CD8-positive, alpha-beta memory T cell (primary cell): ENCODE data around the gene SESN2. TPM values are rescaled to one million over a fixed set of nuclear protein-coding genes. Genes with fewer than 3 reads are reported as not detected.
A peak's percentile ranks its signal among the peaks of the same experiment; 100 is the strongest.

Experiments used
- CTCF ChIA-PET: fragments of 350-600 bp; sonication (Branson Sonifier 250); formaldehyde crosslinking; loops from one replicate; lab custom pipeline; 2021; ENCODE audit warnings: antibody characterized with exemption; lab: Charles Lee
- POLR2A ChIA-PET: fragments of 350-600 bp; sonication (Branson Sonifier 250); formaldehyde crosslinking; loops from one replicate; lab custom pipeline; 2021; ENCODE audit warnings: antibody characterized with exemption; lab: Charles Lee
- DNase-seq, 5 donors: peaks; one replicate each; pipeline versions ENCODE4 v3.0.0 to v3.0.0-alpha.2; 2020 to 2022; ENCODE audit warnings: mixed read lengths in 1 of 5
- H3K27ac ChIP-seq: one replicate; pipeline ENCODE4 v1.7.0; 2013; ENCODE audit warnings: low read depth, mild to moderate bottlenecking, low read length, moderate library complexity
- H3K27me3 ChIP-seq: 2 replicates; pipeline ENCODE4 v1.7.0; 2013; ENCODE audit warnings: low read length, mild to moderate bottlenecking; ENCODE audit not compliant: insufficient read depth, poor library complexity, severe bottlenecking
- H3K36me3 ChIP-seq: 2 replicates; pipeline ENCODE4 v1.7.0; 2013; ENCODE audit warnings: mild to moderate bottlenecking, low read length, moderate library complexity; ENCODE audit not compliant: insufficient read depth
- H3K4me1 ChIP-seq: 2 replicates; pipeline ENCODE4 v1.7.0; 2013; ENCODE audit warnings: mild to moderate bottlenecking, low read length, moderate library complexity; ENCODE audit not compliant: insufficient read depth
- H3K4me3 ChIP-seq: 2 replicates; pipeline ENCODE4 v1.7.0; 2013; ENCODE audit warnings: mild to moderate bottlenecking, low read length
- H3K9me3 ChIP-seq: 2 replicates; pipeline ENCODE4 v1.7.0; 2013; ENCODE audit warnings: mild to moderate bottlenecking, low read length
- H3K27ac Mint-ChIP-seq, 8 donors: one replicate each; pipeline ENCODE4 v1.8.0; 2020 to 2021; ENCODE audit warnings: mixed read lengths in 8 of 8, mild to moderate bottlenecking in 6 of 8, inconsistent platforms in 3 of 8, moderate library complexity in 3 of 8
- H3K27me3 Mint-ChIP-seq, 2 donors: one replicate each; pipeline ENCODE4 v1.8.0; 2020 to 2021; ENCODE audit warnings: mixed read lengths in 2 of 2, mild to moderate bottlenecking in 1 of 2, moderate library complexity in 1 of 2
- H3K36me3 Mint-ChIP-seq, 3 donors: one replicate each; pipeline ENCODE4 v1.8.0; 2020 to 2021; ENCODE audit warnings: mixed read lengths in 3 of 3, inconsistent platforms in 1 of 3, mild to moderate bottlenecking in 1 of 3
- H3K4me1 Mint-ChIP-seq, 3 donors: one replicate each; pipeline ENCODE4 v1.8.0; 2020 to 2021; ENCODE audit warnings: mixed read lengths in 3 of 3, inconsistent platforms in 1 of 3, mild to moderate bottlenecking in 1 of 3
- H3K4me3 Mint-ChIP-seq, 7 donors: one replicate each; pipeline ENCODE4 v1.8.0; 2020 to 2021; ENCODE audit warnings: mixed read lengths in 7 of 7, mild to moderate bottlenecking in 6 of 7, moderate library complexity in 4 of 7, inconsistent platforms in 2 of 7
- H3K9me3 Mint-ChIP-seq, 5 donors: one replicate each; pipeline ENCODE4 v1.8.0; 2020 to 2022; ENCODE audit warnings: mixed read lengths in 5 of 5, mild to moderate bottlenecking in 3 of 5, moderate library complexity in 2 of 5, inconsistent platforms in 1 of 5
- polyA plus RNA-seq: library from polyadenylated mRNA; unstranded; fragments of 300-500 nt; fragmentation: Illumina TruSeq; gene quantifications from one replicate; pipeline ENCODE4 v1.2.3, GENCODE V29; 2021
- total RNA-seq, 2 experiments: library from RNA; stranded (reverse); gene quantifications; one replicate each; pipeline ENCODE4 v1.2.3, GENCODE V29; 2021

SESN2 gene, protein sequence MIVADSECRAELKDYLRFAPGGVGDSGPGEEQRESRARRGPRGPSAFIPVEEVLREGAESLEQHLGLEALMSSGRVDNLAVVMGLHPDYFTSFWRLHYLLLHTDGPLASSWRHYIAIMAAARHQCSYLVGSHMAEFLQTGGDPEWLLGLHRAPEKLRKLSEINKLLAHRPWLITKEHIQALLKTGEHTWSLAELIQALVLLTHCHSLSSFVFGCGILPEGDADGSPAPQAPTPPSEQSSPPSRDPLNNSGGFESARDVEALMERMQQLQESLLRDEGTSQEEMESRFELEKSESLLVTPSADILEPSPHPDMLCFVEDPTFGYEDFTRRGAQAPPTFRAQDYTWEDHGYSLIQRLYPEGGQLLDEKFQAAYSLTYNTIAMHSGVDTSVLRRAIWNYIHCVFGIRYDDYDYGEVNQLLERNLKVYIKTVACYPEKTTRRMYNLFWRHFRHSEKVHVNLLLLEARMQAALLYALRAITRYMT
- total RNA-seq (10 to 100 TPM; 19.0 to 19.8 TPM), polyA plus RNA-seq (13.1 TPM)

DNA sequence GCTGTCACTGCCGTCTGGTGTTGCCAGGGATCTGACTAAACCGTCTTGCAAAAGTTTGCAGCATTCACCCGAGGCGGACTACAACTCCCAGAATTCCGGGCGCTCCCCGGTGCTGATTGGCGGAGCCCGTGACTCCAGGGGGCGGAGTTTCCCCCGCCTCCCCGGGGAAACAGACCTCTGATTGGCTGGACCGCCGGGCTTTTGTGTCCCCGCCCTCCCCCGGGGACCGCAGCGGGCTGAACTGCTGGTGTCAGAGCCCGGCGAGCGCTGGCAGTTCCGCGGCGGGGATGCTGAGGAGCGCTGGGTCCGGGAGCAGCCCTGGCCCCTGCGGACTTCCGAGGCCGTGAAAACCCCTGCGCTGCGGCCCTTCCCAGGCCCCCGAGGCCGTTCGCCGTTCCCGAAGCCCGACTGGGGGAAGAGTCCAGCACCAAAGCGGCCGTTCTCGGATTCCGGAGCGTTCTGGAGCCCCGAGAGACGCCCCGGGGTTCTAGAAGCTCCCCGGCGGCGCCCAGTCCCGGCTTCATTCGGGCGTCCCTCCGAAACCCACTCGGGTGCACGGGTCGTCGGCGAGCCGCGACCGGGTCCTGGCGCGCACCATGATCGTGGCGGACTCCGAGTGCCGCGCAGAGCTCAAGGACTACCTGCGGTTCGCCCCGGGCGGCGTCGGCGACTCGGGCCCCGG, at the start of gene SESN2:
Gene SESN2, plus strand, starts transcription at position 267 of the 682 bp plus-strand sequence. Its CDS starts 330 bp downstream, at position 597.
- Mint-ChIP-seq H3K4me1 (peaks cover 44 to 56% (median 56%) of the 10 kb centered on the region in 3 donors), H3K36me3 (peaks cover 0 to 1% (median 0%) of the 10 kb centered on the region in 3 donors), H3K27me3 (peaks cover 0 to 1% of the 10 kb centered on the region in 2 donors), H3K27ac (peak within 1 kb of the TSS; percentile 19 to 85 (median 72)), H3K4me3 (peak within 1 kb of the TSS; percentile 80 to 88 (median 84)), H3K9me3 (no peaks in the 10 kb centered on the region)
- POLR2A ChIA-PET, result interaction anchor here (0.6 to 2.7 kb wide), 5 partner anchors 11 to 696 kb away, joined by 3 to 23 read pairs (median 6); partner anchors contain the start of gene MED18
- Histone ChIP-seq H3K4me3 (peak within 1 kb of the TSS; percentile 84), H3K4me1 (peaks cover 50% of the 10 kb centered on the region), H3K27me3 (no peaks in the 10 kb centered on the region), H3K36me3 (no peaks in the 10 kb centered on the region), H3K27ac (peak within 1 kb of the TSS; percentile 81), H3K9me3 (no peaks in the 10 kb centered on the region)
- peak; percentile 98 to 99 (median 99) for DNase-seq
- CTCF ChIA-PET, result interaction anchor here (4.5 kb wide), 1 partner anchor 11 kb away, joined by 37 read pairs; no protein-coding TSS in a partner anchor

DNA sequence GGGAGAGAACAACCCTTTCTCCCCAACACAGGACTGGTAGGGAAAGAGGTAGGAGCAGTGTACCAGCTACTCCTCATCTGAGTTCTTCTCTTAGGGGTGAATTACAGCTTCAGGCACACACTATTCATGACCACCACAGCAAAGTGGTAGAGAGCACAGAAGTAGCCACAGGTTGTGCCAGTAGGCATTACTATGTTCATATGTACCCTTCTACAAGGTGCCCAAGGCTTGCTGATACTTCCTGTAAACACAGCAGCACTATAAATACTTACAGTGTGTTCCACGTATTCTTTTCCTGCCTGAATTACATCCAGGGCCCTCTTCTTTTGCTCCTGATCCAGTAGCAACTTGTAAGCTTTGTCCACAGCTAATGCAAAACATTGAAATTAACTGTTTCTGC, 49.6 kb upstream of the SESN2 start:
- no peaks in the 10 kb centered on the region for H3K9me3 Mint-ChIP-seq
- no peak for DNase-seq
- peaks cover 8 to 13% (median 12%) of the 10 kb centered on the region in 3 donors for H3K4me1 Mint-ChIP-seq
- H3K4me3 ChIP-seq, result no peak overlapping the region
- peaks cover 0 to 59% (median 10%) of the 10 kb centered on the region in 3 donors for H3K36me3 Mint-ChIP-seq
- ChIA-PET CTCF (interaction anchor here (0.8 to 7.4 kb wide), 7 partner anchors 8 to 134 kb away, joined by 3 to 49 read pairs (median 3); no protein-coding TSS in a partner anchor), POLR2A (no interaction called here)
- H3K27me3 ChIP-seq, result no peaks in the 10 kb centered on the region
- H3K4me3 Mint-ChIP-seq, result no peak overlapping the region
- H3K27ac ChIP-seq, result no peak overlapping the region
- H3K36me3 ChIP-seq, result peaks cover 33% of the 10 kb centered on the region
- no peaks in the 10 kb centered on the region for H3K9me3 ChIP-seq
- H3K4me1 ChIP-seq, result no peaks in the 10 kb centered on the region
- H3K27me3 Mint-ChIP-seq, result no peaks in the 10 kb centered on the region
- no peak overlapping the region for H3K27ac Mint-ChIP-seq

DNA sequence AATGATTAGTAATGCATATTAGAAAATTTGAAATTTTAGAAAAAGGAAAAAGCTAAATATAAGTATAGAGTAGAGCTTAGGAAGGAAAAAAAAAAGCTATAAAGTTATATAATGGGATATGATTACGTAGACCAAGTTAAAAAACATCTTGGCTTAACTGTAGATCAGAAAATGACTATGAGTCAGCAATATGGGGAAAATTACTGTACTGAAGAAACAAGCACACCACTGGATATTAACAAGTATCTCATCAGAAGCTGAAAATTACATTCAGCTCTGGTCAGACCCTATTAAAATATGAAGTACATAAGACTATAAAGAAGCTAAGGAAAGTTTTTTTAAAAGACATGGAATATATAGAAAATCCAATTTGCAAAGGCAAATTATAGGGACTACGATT, 46.0 kb upstream of the SESN2 start:
- Histone ChIP-seq H3K27ac (no peak overlapping the region), H3K27me3 (no peaks in the 10 kb centered on the region), H3K36me3 (peaks cover 21% of the 10 kb centered on the region), H3K9me3 (no peaks in the 10 kb centered on the region), H3K4me3 (no peak overlapping the region), H3K4me1 (no peaks in the 10 kb centered on the region)
- ChIA-PET POLR2A (no interaction called here), CTCF (interaction anchor here (0.8 to 2.1 kb wide), 3 partner anchors 35 to 122 kb away, joined by 3 to 10 read pairs (median 4); no protein-coding TSS in a partner anchor)
- Mint-ChIP-seq H3K4me1 (peaks cover 7 to 12% (median 11%) of the 10 kb centered on the region in 3 donors), H3K27me3 (no peaks in the 10 kb centered on the region), H3K27ac (no peak overlapping the region), H3K36me3 (peaks cover 0 to 62% (median 4%) of the 10 kb centered on the region in 3 donors), H3K9me3 (no peaks in the 10 kb centered on the region), H3K4me3 (no peak overlapping the region)
- DNase-seq, result no peak

DNA sequence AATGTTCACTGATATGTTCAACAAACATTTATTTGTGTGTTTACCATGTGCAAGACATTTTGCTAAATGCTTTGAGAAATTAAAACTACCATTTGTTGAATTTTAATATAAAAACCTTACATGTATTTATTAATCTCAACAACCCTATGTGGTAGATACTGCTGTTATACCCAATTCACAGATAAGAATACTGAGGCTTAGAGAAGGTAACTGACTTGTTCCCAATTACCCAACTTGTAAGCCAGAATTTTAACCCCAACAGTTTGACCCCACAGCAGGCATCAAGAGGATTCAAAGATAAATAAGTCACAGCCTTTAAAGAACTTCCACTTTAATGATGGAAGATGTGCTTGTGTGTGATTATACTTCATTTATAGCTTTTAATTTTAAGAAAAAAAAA, 30.2 kb upstream of the SESN2 start:
- POLR2A ChIA-PET, result no interaction called here
- peaks cover 27% of the 10 kb centered on the region for H3K36me3 ChIP-seq

DNA sequence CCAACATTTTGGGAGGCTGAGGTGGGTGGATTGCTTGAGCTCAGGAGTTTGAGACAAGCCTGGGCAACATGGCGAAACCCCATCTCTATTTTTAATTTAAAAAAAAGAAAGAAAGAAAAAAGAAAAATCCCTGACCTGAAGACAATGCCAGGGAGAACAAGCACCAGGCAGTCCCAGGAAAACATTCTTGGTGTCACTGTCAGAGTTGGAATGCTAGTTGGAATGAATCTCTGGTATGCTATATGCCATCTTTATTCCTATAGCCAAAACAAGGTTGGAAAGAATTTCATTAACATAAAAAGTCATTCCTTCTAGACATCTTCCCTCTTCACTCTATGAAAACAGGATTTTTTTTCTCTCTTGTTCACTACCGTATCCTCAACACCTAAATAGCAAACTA, 29.3 kb upstream of the SESN2 start:
- no peak overlapping the region for H3K27ac ChIP-seq
- Mint-ChIP-seq H3K4me1 (peaks cover 27 to 55% (median 52%) of the 10 kb centered on the region in 3 donors), H3K4me3 (peak overlapping the region in 2 of 7 donors; percentile 32 to 97), H3K27ac (peak overlapping the region in 4 of 8 donors; percentile 22 to 63 (median 35)), H3K36me3 (peaks cover 10 to 54% (median 11%) of the 10 kb centered on the region in 3 donors), H3K27me3 (no peaks in the 10 kb centered on the region), H3K9me3 (no peaks in the 10 kb centered on the region)
- CTCF ChIA-PET, result no interaction called here
- H3K9me3 ChIP-seq, result no peaks in the 10 kb centered on the region
- POLR2A ChIA-PET, result no interaction called here
- H3K36me3 ChIP-seq, result peaks cover 22% of the 10 kb centered on the region
- no peak for DNase-seq
- no peaks in the 10 kb centered on the region for H3K27me3 ChIP-seq
- H3K4me1 ChIP-seq, result peaks cover 24% of the 10 kb centered on the region
- H3K4me3 ChIP-seq, result no peak overlapping the region

More for the DNA sequence above, 30.2 kb upstream of the SESN2 start:
- Histone ChIP-seq H3K4me1 (peaks cover 24% of the 10 kb centered on the region), H3K4me3 (no peak overlapping the region), H3K27ac (no peak overlapping the region), H3K27me3 (no peaks in the 10 kb centered on the region), H3K9me3 (no peaks in the 10 kb centered on the region)
- no peak overlapping the region for H3K4me3 Mint-ChIP-seq
- CTCF ChIA-PET, result no interaction called here
- H3K4me1 Mint-ChIP-seq, result peaks cover 26 to 55% (median 50%) of the 10 kb centered on the region in 3 donors
- H3K36me3 Mint-ChIP-seq, result peaks cover 10 to 62% (median 11%) of the 10 kb centered on the region in 3 donors
- no peak for DNase-seq
- no peaks in the 10 kb centered on the region for H3K9me3 Mint-ChIP-seq
- no peak overlapping the region for H3K27ac Mint-ChIP-seq
- no peaks in the 10 kb centered on the region for H3K27me3 Mint-ChIP-seq

DNA sequence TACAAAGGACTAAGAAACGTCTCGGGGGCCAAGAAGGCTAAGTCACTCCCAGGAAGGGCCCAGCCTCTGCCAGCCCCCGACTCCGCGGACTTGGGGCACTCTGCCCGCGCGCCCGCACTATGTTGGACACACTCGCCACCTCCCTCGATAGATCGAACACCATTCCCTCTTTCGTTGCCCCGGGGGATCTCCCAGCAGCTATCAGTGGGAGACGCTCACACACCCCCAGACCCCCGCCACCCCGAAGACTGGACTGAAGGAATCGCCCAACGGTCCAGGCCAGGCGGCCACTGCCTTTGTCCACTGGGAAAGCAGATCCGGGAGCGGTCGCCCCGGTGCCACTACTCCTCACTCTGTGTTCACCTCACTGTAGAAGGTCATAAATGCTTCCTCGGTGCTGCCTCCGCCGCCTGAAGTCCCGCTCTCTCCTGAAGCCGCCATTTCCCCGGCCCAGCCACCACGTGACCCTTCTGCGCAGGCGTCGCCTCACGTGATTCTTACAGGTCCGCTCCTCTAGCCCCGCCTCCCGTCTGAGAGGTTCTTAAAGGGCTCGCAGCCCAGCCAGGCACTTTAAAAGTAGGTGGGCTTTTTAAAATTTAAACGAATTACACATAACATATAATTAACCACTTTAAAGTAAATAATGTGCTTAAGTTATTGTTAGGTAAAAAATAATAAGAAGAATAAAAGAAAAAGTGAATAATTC, 26.6 kb upstream of the SESN2 start, which contains the start of gene DNAJC8:
Gene DNAJC8, minus strand, starts transcription at position 472 of the 706 bp plus-strand sequence. Its CDS starts 31 bp downstream, at position 441.
- Histone ChIP-seq H3K4me1 (peaks cover 34% of the 10 kb centered on the region), H3K4me3 (peak within 1 kb of the TSS; percentile 99), H3K36me3 (peaks cover 16% of the 10 kb centered on the region), H3K27me3 (no peaks in the 10 kb centered on the region), H3K9me3 (no peaks in the 10 kb centered on the region), H3K27ac (peak within 1 kb of the TSS; percentile 97)
- H3K27me3 Mint-ChIP-seq, result no peaks in the 10 kb centered on the region
- peak within 1 kb of the TSS; percentile 97 to 100 (median 99) for H3K4me3 Mint-ChIP-seq
- ChIA-PET POLR2A (interaction anchor here (1.3 kb wide), 1 partner anchor 144 kb away, joined by 3 read pairs; the partner anchor contains the start of gene EYA3), CTCF (interaction anchor here (1.9 kb wide), 1 partner anchor 16 kb away, joined by 7 read pairs; no protein-coding TSS in a partner anchor)
- peak within 1 kb of the TSS; percentile 89 to 100 (median 99) for H3K27ac Mint-ChIP-seq
- DNase-seq, result peak; percentile 86 to 96 (median 93)
- peaks cover 6 to 32% (median 7%) of the 10 kb centered on the region in 3 donors for H3K36me3 Mint-ChIP-seq
- peaks cover 27 to 45% (median 44%) of the 10 kb centered on the region in 3 donors for H3K4me1 Mint-ChIP-seq
- H3K9me3 Mint-ChIP-seq, result no peaks in the 10 kb centered on the region

DNA sequence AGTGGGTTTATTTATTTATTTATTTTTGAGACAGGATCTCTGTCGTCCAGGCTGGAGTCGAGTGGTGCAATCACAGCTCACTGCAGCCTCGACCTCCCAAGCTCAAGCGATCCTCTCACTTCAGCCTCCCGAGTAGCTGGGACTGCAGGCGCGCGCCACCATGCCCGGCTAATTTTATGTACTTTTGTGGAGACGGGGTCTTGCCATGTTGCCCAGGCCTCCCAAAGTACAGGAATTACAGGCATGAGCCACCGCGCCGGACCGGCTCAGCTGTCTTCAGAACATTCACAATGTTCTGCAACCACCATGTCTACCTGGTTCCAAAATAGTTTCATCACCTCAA, 26.1 kb upstream of the SESN2 start:
- Mint-ChIP-seq H3K27me3 (no peaks in the 10 kb centered on the region), H3K36me3 (peaks cover 6 to 29% (median 7%) of the 10 kb centered on the region in 3 donors), H3K9me3 (no peaks in the 10 kb centered on the region), H3K4me1 (peaks cover 27 to 45% (median 44%) of the 10 kb centered on the region in 3 donors), H3K27ac (peak overlapping the region in 4 of 8 donors; percentile 1 to 100 (median 59)), H3K4me3 (peak overlapping the region in 4 of 7 donors; percentile 37 to 97 (median 51))
- ChIA-PET POLR2A (interaction anchor here (0.5 to 1.3 kb wide), 2 partner anchors 12 to 145 kb away, joined by 3 to 6 read pairs; partner anchors contain the start of gene EYA3), CTCF (interaction anchor here (1.9 kb wide), 1 partner anchor 16 kb away, joined by 7 read pairs; no protein-coding TSS in a partner anchor)
- no peak for DNase-seq
- Histone ChIP-seq H3K4me1 (peaks cover 39% of the 10 kb centered on the region), H3K27ac (peak overlapping the region; percentile 97), H3K4me3 (peak overlapping the region; percentile 20), H3K27me3 (no peaks in the 10 kb centered on the region), H3K36me3 (peaks cover 21% of the 10 kb centered on the region), H3K9me3 (no peaks in the 10 kb centered on the region)
